Inferior parietal cortex (tissue), 1 donor: ENCODE measurements around the gene ARID1A.
"Not testable (repeated sequence)": the region's sequence is repeated elsewhere in the genome, so short reads cannot be mapped to it uniquely, and the experiment has no call there.

ENCODE experiments used
- DNase-seq: peaks from one replicate; pipeline ENCODE4 v3.0.0-alpha.2; 2016; ENCODE audit errors: extremely low spot score

ARID1A gene

DNA sequence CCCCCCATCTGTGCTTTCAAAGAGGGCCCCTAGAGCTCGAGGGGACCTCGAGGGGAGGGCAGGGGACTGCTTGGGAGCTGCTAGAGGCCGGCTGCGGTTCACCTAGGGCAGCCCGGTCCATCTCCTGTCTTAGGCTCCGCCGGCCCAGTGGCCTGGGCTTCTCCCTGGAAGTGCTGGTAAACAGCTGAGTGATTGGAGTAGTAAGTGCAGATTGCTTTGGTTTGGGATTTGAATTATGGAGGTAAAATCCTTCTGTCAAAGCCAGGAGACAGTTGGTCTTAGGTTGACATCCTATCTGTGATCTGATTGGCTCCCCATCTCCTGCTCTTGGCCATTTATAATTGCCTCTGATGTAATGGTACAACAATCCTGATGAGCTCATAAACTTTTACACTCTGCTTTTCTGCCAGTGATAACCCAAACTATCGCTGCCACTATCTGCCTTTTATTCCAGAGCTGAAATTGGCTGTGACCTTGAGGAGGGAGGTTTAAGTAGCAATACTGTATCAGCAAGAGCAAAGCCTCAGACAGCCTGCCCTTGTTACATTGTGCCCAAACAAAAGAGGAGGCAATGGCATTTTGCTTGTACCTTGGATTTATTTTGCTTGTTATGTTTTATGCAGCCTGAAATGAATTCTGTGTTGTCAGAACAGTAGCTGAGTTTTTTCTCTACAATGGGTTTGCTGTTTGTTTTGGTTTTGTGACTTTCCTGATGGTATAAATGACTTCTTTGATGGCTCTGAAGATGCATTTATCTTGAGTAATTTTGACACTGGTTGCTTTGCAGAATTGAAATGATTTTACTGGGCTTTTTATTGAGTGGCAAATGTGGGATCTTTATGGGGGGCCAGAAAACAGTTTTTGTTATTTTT is 2.4 kb downstream of the ARID1A start:
- peak; percentile 84 for DNase-seq

- no peak for DNase-seq
These were observed 4.9 kb downstream of the ARID1A start for GRCh38 chr1:26700711-26701110.

- no peak for DNase-seq
These were observed 5.6 kb downstream of the ARID1A start for GRCh38 chr1:26701266-26701994.

DNA sequence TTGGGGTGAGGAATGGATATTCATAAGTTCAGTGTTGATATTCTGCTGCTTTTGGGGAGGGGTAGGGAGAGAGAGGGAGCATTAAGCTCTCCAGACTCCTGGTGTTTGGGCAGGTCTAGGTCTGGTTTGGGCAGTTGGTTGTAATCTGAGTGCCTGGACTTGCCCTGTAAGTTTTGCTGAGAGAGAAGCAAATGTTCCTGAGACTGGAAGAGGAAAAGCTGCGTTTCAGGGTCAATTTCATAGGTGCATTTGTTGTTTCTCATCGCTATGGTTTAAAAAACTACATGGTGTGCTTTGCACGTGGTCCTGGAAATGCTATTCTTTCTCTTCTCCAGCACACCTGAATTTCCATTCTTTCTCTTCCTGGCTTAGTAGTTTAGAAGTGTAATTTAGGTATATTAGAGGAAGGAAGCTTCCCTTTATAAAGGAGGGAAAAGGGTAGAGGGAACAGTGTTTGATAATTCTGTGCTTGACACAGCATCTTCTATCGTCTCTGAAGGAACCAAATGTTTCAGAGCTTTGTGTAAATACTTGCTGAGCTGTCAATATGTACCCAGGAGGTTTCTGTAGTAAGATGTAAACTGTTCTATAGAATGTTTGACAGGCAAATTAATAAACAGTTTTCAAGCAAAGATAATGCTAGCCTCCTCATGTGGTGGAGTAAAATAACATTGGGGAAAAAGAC is 6.3 kb downstream of the ARID1A start:
- no peak for DNase-seq

DNA sequence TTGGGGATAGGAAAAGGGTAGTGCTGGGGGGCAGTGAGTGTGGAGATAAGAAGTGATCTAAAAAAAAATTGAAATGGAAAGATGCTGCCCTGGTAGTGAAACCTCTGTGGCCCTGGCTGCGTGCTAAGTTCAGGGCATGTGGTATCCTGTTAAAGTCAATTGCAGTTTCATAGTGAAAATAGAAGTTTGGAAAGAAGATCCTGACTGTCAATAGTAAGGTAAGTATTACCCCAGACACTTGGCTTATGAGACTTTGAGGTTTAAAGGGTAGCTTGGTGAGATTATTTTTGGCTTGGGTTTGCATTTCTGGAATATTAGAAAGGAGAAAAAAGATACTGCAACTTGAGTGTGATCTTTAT is 6.8 kb downstream of the ARID1A start:
- DNase-seq = no peak

- DNase-seq = no peak
These were observed 7.7 kb downstream of the ARID1A start for GRCh38 chr1:26703478-26703877.

- DNase-seq = no peak
These were observed 8.8 kb downstream of the ARID1A start for GRCh38 chr1:26704629-26705028.

DNA sequence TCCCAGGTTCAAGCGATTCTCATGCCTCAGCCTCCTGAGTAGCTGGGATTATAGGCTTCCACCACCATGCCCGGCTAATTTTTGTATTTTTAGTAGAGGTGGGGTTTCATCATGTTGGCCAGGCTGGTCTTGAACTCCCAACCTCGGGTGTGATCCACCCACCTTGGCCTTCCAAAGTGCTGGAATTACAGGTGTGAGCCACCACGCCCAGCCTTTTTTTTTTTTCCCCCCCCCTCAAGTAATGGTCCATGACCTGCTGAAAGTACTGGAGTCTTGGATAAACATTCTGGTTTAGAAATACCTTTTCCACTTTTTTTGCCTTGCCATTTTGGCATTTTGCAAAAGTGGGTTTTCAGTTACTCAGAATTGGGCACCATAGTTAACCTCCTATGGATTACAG is 9.4 kb downstream of the ARID1A start:
- DNase-seq = not testable (repeated sequence)

- DNase-seq = no peak
These were observed 10.0 kb downstream of the ARID1A start for GRCh38 chr1:26705788-26706311.

DNA sequence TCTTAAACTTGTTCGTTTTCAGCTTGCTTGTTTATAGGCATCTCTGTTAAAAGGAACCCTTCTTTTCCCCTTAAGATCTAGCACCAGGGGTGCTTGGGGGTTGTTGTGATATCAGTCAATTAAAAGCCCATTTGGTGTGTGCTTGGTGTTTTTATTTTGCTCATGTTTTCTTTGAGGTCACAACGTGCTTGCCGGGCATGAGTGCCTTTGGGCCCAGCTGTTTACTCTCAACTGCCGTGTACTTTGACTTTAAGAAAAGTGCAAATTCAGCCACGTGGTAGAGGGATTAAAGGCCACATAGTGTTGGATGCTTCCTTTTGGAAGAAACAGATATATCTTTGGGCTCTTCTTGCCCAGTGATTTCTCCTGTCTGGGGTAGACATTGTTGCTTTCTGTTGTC is 10.5 kb downstream of the ARID1A start:
- no peak for DNase-seq

DNA sequence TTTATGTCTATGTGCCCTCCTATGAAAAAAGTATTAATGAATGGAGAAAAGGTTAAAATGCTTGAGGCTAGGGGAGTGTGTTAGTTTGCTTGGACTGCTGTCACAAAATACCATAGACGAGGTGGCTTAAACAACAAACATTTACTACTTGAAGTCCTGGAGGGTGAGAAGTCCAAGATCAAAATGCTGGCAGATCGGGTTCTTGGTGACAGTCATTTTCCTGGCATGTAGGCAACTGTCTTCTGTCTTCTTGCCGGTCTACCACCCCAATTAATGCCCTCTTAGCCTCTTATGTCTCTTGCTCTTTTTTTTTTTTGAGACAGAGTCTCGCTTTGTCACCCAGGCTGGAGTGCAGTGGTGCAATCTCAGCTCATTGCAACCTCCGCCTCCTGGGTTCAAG is 15.0 kb downstream of the ARID1A start:
- no peak for DNase-seq

DNA sequence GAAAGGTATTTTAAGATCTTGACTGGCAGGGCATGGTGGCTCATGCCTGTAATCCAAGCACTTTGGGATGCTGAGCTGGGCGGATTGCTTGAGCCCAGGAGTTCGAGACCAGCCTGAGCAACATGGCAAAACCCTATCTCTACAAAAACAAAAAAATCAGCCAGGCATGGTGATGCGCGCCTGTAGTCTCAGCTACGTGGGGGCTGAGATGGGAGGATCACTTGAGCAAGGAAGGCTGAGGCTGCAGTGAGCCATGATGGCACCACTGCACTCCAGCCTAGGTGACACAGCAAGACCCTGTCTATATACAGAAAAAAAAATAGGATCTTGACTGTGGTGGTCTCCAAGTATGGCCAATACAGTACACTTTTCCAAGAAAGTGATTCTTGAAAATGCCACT is 16.0 kb downstream of the ARID1A start:
- no peak for DNase-seq

DNA sequence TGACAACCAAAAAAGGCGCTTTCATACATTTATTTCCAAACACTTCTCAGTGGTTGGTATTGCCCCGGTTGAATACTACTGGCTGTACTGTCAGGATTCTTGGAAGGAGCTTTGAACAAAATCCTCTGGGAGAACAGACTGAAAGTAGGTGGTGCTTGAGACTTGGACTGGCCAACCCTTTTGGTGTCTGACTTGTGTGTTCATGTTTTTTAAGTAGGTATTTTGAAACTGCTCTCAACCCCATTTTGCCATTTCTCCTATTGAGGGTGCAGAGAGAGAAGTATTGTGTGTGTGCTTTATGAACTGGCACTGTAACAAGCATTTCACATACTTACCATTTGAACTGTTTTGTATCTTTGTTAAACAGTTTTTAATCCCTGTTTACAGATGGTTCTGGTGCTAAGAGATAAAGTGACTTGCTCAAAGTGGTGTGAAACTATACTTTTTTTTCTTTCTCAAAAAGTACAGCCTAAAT is 21.2 kb downstream of the ARID1A start:
- DNase-seq = no peak

DNA sequence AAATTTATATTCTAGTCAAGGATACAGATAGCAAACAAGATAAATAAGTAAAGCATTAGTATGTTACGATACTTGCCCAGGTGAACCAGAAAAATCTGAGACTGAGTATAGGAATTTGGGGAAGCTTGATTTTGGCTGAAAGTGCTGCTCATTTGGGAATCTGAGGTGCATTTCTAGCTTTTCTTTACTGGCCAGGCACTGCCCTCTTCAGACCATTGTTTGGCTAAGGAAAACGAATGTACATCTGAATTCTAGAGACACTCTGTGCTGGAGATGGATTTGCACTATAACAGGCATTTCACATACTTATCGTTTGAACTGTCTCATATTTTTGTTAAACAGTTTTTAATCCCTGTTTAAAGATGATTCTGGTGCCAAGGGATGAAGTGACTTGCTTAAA is 23.4 kb downstream of the ARID1A start:
- DNase-seq = no peak

- DNase-seq = no peak
These were observed 26.0 kb downstream of the ARID1A start for GRCh38 chr1:26721669-26722355.

- peak; percentile 76 for DNase-seq
These were observed 27.5 kb downstream of the ARID1A start for GRCh38 chr1:26723013-26723991.

DNA sequence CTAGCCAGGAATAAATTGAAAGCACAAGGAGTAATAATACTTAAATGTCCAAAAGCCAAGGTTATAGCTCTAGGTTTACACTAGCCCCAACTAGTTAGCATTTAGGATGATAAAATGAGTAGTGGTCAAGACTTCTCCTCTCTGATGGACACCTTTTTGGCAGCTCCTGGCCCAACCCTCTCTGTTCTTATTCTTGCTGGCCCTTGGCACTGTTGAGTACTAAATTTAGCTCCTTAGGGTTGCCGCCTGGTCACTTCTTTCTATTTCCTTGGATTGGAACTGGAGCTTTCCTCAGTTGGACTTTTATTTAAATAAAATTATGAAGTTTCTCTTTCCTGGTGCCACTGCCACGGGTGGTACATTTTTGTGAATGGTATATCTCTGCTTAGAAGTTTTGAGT is 28.3 kb downstream of the ARID1A start:
- DNase-seq = no peak

- no peak for DNase-seq
These were observed 29.1 kb downstream of the ARID1A start for GRCh38 chr1:26724926-26725325.

GRCh38 chr1:26725904-26726303 is 30.1 kb downstream of the ARID1A start:
- DNase-seq = not testable (repeated sequence)

DNA sequence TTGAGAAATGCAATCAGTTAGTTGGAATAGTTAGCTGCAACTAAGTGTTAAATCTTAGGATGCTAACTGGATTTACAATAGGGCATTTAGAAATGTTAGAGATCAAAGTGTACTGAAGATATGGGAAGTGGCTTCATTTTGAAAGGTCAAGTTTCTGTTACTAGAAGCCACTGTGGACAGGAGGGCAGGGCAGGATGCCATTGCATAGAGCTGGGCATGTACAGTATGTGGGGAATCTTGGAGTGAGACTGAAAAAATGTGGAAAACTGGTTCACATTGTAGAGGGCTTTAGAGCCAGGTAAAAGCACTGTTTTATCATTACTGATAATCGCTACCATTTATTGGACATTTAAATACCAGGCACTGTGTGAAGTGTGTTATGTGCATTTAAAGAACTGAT is 31.0 kb downstream of the ARID1A start:
- no peak for DNase-seq
